GM12892 (cell line): ENCODE data around the gene PRDM5.

Experiments used
- POLR2A ChIP-seq: IDR thresholded peaks from 2 replicates; pipeline ENCODE4 v1.6.1; 2011; ENCODE audit warnings: low read depth, low read length, control low read depth
- POLR2AphosphoS5 ChIP-seq: IDR thresholded peaks from 2 replicates; pipeline ENCODE4 v1.6.1; 2011; ENCODE audit warnings: low read depth, low read length, control low read depth
- TAF1 ChIP-seq: IDR thresholded peaks from 2 replicates; pipeline ENCODE4 v1.6.1; 2011; ENCODE audit warnings: low read depth, mild to moderate bottlenecking, control low read depth, low read length, borderline replicate concordance

- TF ChIP-seq POLR2AphosphoS5 = no peak
- TF ChIP-seq POLR2A = no peak
- no peak for TF ChIP-seq TAF1
Observed at GRCh38 chr4:120733054-120733453, 189.5 kb downstream of the PRDM5 start.
